Measurements from ENCODE around the gene FAM131A.

The FAM131A gene

GRCh38 chr3:184299488-184300377, 37.7 kb upstream of the FAM131A start:
- TF ChIP-seq SPI1 (IDR thresholded peaks at IDR 0.05; ENCODE audit: low read depth, low read length), result no peak
- no peak for TF ChIP-seq TAF1 (IDR thresholded peaks at IDR 0.05; ENCODE audit: low read depth, low read length)
- TF ChIP-seq POLR2AphosphoS5 (IDR thresholded peaks at IDR 0.05; ENCODE audit: low read depth, low read length), result no peak
- no peak for TF ChIP-seq POU2F2 (IDR thresholded peaks at IDR 0.05; ENCODE audit: low read depth, low read length)
- TF ChIP-seq PAX5 (IDR thresholded peaks at IDR 0.05; ENCODE audit: insufficient read depth, low read length, severe bottlenecking), result no peak
- TF ChIP-seq POLR2A (IDR thresholded peaks at IDR 0.05; ENCODE audit: low read depth, low read length), result no peak

GRCh38 chr3:184300378-184300720, 37.1 kb upstream of the FAM131A start:
- no peak for DNase-seq (ENCODE audit: insufficient read length, low spot score)
- FAIRE-seq, result no peak

More at GRCh38 chr3:184299488-184300377, 37.7 kb upstream of the FAM131A start:
- DNase-seq (ENCODE audit: insufficient read length, low spot score), result no peak
- FAIRE-seq, result no peak

GRCh38 chr3:184305577-184305976, 31.8 kb upstream of the FAM131A start:
- FAIRE-seq (no peak), DNase-seq (ENCODE audit: insufficient read length, low spot score) (no peak)
- no peak for TF ChIP-seq POLR2AphosphoS5 (IDR thresholded peaks at IDR 0.05; ENCODE audit: low read depth, low read length)
- TF ChIP-seq TAF1 (IDR thresholded peaks at IDR 0.05; ENCODE audit: low read depth, low read length), result no peak
- no peak for TF ChIP-seq POU2F2 (IDR thresholded peaks at IDR 0.05; ENCODE audit: low read depth, low read length)
- TF ChIP-seq POLR2A (IDR thresholded peaks at IDR 0.05; ENCODE audit: low read depth, low read length), result no peak
- no peak for TF ChIP-seq SPI1 (IDR thresholded peaks at IDR 0.05; ENCODE audit: low read depth, low read length)
- TF ChIP-seq PAX5 (IDR thresholded peaks at IDR 0.05; ENCODE audit: insufficient read depth, low read length, severe bottlenecking), result no peak

More at GRCh38 chr3:184300378-184300720, 37.1 kb upstream of the FAM131A start:
- TF ChIP-seq PAX5 (IDR thresholded peaks at IDR 0.05; ENCODE audit: insufficient read depth, low read length, severe bottlenecking) (no peak), TAF1 (IDR thresholded peaks at IDR 0.05; ENCODE audit: low read depth, low read length) (no peak), POLR2A (IDR thresholded peaks at IDR 0.05; ENCODE audit: low read depth, low read length) (no peak), SPI1 (IDR thresholded peaks at IDR 0.05; ENCODE audit: low read depth, low read length) (no peak), POU2F2 (IDR thresholded peaks at IDR 0.05; ENCODE audit: low read depth, low read length) (no peak), POLR2AphosphoS5 (IDR thresholded peaks at IDR 0.05; ENCODE audit: low read depth, low read length) (no peak)

- DNase-seq (ENCODE audit: insufficient read length, low spot score), result no peak
- TF ChIP-seq POU2F2 (IDR thresholded peaks at IDR 0.05; ENCODE audit: low read depth, low read length) (no peak), POLR2AphosphoS5 (IDR thresholded peaks at IDR 0.05; ENCODE audit: low read depth, low read length) (no peak), TAF1 (IDR thresholded peaks at IDR 0.05; ENCODE audit: low read depth, low read length) (no peak), POLR2A (IDR thresholded peaks at IDR 0.05; ENCODE audit: low read depth, low read length) (no peak)
- no peak for FAIRE-seq
Observed at GRCh38 chr3:184306341-184306972, 30.9 kb upstream of the FAM131A start.

GRCh38 chr3:184307915-184308314, 29.5 kb upstream of the FAM131A start:
- FAIRE-seq (no peak), DNase-seq (ENCODE audit: insufficient read length, low spot score) (no peak)
- no peak for TF ChIP-seq POU2F2 (IDR thresholded peaks at IDR 0.05; ENCODE audit: low read depth, low read length)
- TF ChIP-seq TAF1 (IDR thresholded peaks at IDR 0.05; ENCODE audit: low read depth, low read length), result no peak
- no peak for TF ChIP-seq SPI1 (IDR thresholded peaks at IDR 0.05; ENCODE audit: low read depth, low read length)
- no peak for TF ChIP-seq POLR2A (IDR thresholded peaks at IDR 0.05; ENCODE audit: low read depth, low read length)
- TF ChIP-seq PAX5 (IDR thresholded peaks at IDR 0.05; ENCODE audit: insufficient read depth, low read length, severe bottlenecking), result no peak
- TF ChIP-seq POLR2AphosphoS5 (IDR thresholded peaks at IDR 0.05; ENCODE audit: low read depth, low read length), result no peak

- FAIRE-seq (no peak), DNase-seq (ENCODE audit: insufficient read length, low spot score) (no peak)
- no peak for TF ChIP-seq POLR2A (IDR thresholded peaks at IDR 0.05; ENCODE audit: low read depth, low read length)
- TF ChIP-seq TAF1 (IDR thresholded peaks at IDR 0.05; ENCODE audit: low read depth, low read length), result no peak
- no peak for TF ChIP-seq PAX5 (IDR thresholded peaks at IDR 0.05; ENCODE audit: insufficient read depth, low read length, severe bottlenecking)
- TF ChIP-seq POLR2AphosphoS5 (IDR thresholded peaks at IDR 0.05; ENCODE audit: low read depth, low read length), result no peak
- no peak for TF ChIP-seq POU2F2 (IDR thresholded peaks at IDR 0.05; ENCODE audit: low read depth, low read length)
- no peak for TF ChIP-seq SPI1 (IDR thresholded peaks at IDR 0.05; ENCODE audit: low read depth, low read length)
Observed at GRCh38 chr3:184308744-184309143, 28.7 kb upstream of the FAM131A start.

- no peak for TF ChIP-seq TAF1 (IDR thresholded peaks at IDR 0.05; ENCODE audit: low read depth, low read length)
- TF ChIP-seq PAX5 (IDR thresholded peaks at IDR 0.05; ENCODE audit: insufficient read depth, low read length, severe bottlenecking), result no peak
- TF ChIP-seq POU2F2 (IDR thresholded peaks at IDR 0.05; ENCODE audit: low read depth, low read length), result no peak
- DNase-seq (ENCODE audit: insufficient read length, low spot score), result no peak
- FAIRE-seq, result no peak
Observed at GRCh38 chr3:184311633-184312032, 25.8 kb upstream of the FAM131A start.

GRCh38 chr3:184314363-184314699, 23.1 kb upstream of the FAM131A start, which contains the start of gene EIF4G1:
Gene EIF4G1 (plus strand): TSS chr3:184314606. CDS start chr3:184315797, 1,191 bp downstream.
- TF ChIP-seq POLR2AphosphoS5 (IDR thresholded peaks at IDR 0.05; ENCODE audit: low read depth, low read length), result peak; percentile 84
- TF ChIP-seq TAF1 (IDR thresholded peaks at IDR 0.05; ENCODE audit: low read depth, low read length), result peak; percentile 93
- no peak for TF ChIP-seq PAX5 (IDR thresholded peaks at IDR 0.05; ENCODE audit: insufficient read depth, low read length, severe bottlenecking)
- TF ChIP-seq POLR2A (IDR thresholded peaks at IDR 0.05; ENCODE audit: low read depth, low read length), result peak; percentile 78
- peak; percentile 98 for FAIRE-seq
- DNase-seq (ENCODE audit: insufficient read length, low spot score), result peak; percentile 96

- 0 out of 2 replicates have a peak, but pooled peaks have one; percentile 11 for TF ChIP-seq TAF1 (IDR thresholded peaks at IDR 0.05; ENCODE audit: low read depth, low read length)
- no peak for TF ChIP-seq PAX5 (IDR thresholded peaks at IDR 0.05; ENCODE audit: insufficient read depth, low read length, severe bottlenecking)
- DNase-seq (ENCODE audit: insufficient read length, low spot score) (peak; percentile 67), FAIRE-seq (peak; percentile 5)
Observed at GRCh38 chr3:184314700-184315542, 22.5 kb upstream of the FAM131A start.

Data from GM12891 (cell line).